Epithelial cell of esophagus (primary cell): Measurements from ENCODE around the gene GAB1.

Experiments
- DNase-seq: peaks from one replicate; pipeline ENCODE4 v3.0.0; 2010; ENCODE audit warnings: low read depth
- H3K4me3 ChIP-seq: 2 replicates; pipeline ENCODE4 v1.5.1; 2011; ENCODE audit warnings: mild to moderate bottlenecking, low read length, control low read depth
- TF ChIP-seq, protein P1 (sequence below): IDR thresholded peaks from 2 replicates; pipeline ENCODE4 v1.5.1; 2011; ENCODE audit warnings: low read depth, mild to moderate bottlenecking, low read length, control low read depth, inconsistent platforms; ENCODE audit not compliant: insufficient read depth; ENCODE audit errors: missing control alignments

Gene GAB1

GRCh38 chr4:143402776-143403552 lies 66.3 kb downstream of the GAB1 start:
- no peak overlapping the region for H3K4me3 ChIP-seq

DNA sequence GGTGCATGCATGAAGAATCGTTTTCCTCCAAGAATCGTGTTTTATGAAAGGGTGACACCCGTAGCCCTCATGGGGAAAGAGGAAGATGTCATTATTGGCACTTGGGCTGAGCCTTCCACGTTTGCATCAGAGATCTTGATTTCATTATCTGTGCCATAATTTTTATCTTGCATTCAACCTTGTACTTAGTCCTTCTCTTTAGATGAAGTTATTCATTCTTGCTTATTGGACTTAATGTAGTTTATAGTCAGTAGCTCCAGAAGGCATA lies 66.8 kb downstream of the GAB1 start:
- TF ChIP-seq, protein P1, sequence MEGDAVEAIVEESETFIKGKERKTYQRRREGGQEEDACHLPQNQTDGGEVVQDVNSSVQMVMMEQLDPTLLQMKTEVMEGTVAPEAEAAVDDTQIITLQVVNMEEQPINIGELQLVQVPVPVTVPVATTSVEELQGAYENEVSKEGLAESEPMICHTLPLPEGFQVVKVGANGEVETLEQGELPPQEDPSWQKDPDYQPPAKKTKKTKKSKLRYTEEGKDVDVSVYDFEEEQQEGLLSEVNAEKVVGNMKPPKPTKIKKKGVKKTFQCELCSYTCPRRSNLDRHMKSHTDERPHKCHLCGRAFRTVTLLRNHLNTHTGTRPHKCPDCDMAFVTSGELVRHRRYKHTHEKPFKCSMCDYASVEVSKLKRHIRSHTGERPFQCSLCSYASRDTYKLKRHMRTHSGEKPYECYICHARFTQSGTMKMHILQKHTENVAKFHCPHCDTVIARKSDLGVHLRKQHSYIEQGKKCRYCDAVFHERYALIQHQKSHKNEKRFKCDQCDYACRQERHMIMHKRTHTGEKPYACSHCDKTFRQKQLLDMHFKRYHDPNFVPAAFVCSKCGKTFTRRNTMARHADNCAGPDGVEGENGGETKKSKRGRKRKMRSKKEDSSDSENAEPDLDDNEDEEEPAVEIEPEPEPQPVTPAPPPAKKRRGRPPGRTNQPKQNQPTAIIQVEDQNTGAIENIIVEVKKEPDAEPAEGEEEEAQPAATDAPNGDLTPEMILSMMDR: no peak
- no peak for DNase-seq
- no peak overlapping the region for H3K4me3 ChIP-seq

More at GRCh38 chr4:143402776-143403552, 66.3 kb downstream of the GAB1 start:
- DNase-seq: no peak
- TF ChIP-seq, protein P1: no peak

DNA sequence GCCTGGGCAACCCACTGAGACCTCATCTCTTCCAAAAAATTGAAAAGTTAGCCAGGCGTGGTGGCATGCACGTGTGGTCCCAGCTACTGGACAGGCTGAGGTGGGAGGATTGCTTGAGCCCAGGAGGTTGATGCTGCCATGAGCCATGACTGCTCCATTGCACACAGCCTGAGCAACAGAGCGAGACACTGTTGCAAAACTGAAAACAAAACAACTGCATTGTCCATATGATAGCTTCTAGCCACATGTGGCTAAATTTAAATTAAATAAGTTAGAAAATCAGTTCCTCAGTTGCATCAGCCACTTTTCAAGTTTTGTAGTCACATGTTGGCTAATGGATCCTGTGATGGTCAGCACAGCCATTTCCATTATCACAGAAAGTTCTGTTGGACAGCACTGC lies 67.9 kb downstream of the GAB1 start:
- DNase-seq: no peak
- no peak overlapping the region for H3K4me3 ChIP-seq

GRCh38 chr4:143405075-143405730 lies 68.5 kb downstream of the GAB1 start:
- DNase-seq: no peak
- no peak overlapping the region for H3K4me3 ChIP-seq
- TF ChIP-seq, protein P1: no peak

More for the DNA sequence above, 67.9 kb downstream of the GAB1 start:
- TF ChIP-seq, protein P1: no peak

DNA sequence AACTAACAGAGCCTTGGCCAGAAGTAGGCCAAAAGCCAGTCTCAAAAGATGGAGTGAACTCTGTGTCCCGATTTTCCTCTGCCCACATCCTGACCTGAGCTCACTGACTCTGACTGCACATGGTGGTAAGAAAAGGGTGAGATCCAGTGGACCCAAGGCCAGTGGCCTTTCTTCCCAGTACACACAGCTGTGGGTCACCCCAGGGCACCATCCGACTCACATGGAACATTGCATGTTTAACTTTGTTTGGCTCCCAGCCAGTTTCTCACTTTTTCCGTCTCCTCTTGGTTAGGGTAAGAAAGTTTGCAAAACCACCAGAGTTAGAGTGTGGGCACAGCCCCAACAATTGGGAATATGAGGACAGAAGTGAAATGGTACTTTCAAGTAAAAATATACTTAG lies 69.8 kb downstream of the GAB1 start:
- no peak for DNase-seq
- no peak overlapping the region for H3K4me3 ChIP-seq
- TF ChIP-seq, protein P1: no peak

DNA sequence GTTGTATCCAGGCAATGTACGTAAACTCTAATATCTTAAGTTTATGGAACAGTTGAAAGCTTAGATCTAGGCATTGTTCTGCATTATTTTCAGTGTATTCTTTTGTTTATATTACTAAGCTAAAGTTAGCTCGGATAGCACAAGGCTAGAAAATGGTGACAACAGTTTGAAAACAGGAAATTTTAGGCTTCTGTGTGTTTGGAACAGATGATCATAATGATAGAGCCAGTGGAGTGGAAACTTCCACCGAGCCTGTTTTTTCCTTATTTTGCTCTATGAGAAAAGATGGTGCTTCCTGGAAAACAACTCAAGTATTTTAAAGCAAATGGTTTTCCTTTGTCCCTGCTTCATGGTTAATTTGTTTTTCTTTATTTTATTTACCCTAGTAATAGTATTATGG lies 70.8 kb downstream of the GAB1 start:
- no peak for DNase-seq
- H3K4me3 ChIP-seq: no peak overlapping the region
- TF ChIP-seq, protein P1: no peak
